ENCODE measurements around the gene UCN3. TPM values are rescaled to one million over a fixed set of nuclear protein-coding genes. Genes with fewer than 3 reads are reported as not detected.

The UCN3 gene
- total and polyA plus RNA-seq, 7 donors, result 3.9 TPM; not detected in 5

DNA sequence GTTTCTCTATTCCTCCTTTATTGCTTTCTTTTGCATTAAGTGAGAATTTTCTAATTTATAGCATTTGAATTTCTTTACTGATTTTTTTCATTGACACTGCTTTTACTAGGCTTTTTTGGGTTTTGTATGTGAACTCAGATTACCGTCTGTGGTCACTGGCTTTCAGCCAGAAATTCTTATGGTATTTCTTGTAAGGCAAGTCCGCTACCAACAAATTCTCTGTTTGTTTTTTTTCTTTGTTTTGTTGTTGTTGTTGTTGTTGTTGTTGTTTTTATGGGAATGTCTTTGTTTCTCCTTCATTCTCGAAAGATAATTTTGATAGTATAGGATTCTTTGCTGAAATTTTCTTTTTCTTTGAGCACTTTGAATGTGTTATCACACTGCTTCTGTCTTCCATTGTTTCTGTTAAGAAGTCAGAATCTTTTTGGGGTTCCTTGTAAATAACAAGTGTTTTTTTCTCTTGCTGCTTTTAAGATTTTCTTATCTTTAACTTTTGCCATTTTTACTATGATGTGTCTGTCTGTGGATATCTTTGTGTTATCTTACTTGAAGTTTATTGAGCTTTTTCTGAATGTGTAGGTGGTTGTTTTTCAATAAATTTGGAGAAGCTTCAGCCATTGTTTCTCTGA is 54.8 kb downstream of the UCN3 start:
- DNase-seq, result no peak
- no peaks in the 10 kb centered on the region for H3K36me3 ChIP-seq
- intact Hi-C loops (cut with DNase I), result no loop called here
- H3K9me3 ChIP-seq, result peaks cover 0 to 2% (median 0%) of the 10 kb centered on the region in 4 donors
- TF ChIP-seq POLR2A (IDR thresholded peaks at IDR 0.05), result no peak
- TF ChIP-seq, protein P1, sequence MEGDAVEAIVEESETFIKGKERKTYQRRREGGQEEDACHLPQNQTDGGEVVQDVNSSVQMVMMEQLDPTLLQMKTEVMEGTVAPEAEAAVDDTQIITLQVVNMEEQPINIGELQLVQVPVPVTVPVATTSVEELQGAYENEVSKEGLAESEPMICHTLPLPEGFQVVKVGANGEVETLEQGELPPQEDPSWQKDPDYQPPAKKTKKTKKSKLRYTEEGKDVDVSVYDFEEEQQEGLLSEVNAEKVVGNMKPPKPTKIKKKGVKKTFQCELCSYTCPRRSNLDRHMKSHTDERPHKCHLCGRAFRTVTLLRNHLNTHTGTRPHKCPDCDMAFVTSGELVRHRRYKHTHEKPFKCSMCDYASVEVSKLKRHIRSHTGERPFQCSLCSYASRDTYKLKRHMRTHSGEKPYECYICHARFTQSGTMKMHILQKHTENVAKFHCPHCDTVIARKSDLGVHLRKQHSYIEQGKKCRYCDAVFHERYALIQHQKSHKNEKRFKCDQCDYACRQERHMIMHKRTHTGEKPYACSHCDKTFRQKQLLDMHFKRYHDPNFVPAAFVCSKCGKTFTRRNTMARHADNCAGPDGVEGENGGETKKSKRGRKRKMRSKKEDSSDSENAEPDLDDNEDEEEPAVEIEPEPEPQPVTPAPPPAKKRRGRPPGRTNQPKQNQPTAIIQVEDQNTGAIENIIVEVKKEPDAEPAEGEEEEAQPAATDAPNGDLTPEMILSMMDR (IDR thresholded peaks at IDR 0.05), result no peak
- H3K27ac ChIP-seq, result no peak overlapping the region
- no peaks in the 10 kb centered on the region for H3K4me1 ChIP-seq
- no peak overlapping the region for H3K4me3 ChIP-seq
- 93 to 95% methylated on average over 3 of the region's 3 CpGs for WGBS, 2 donors
- H3K27me3 ChIP-seq, result no peaks in the 10 kb centered on the region

DNA sequence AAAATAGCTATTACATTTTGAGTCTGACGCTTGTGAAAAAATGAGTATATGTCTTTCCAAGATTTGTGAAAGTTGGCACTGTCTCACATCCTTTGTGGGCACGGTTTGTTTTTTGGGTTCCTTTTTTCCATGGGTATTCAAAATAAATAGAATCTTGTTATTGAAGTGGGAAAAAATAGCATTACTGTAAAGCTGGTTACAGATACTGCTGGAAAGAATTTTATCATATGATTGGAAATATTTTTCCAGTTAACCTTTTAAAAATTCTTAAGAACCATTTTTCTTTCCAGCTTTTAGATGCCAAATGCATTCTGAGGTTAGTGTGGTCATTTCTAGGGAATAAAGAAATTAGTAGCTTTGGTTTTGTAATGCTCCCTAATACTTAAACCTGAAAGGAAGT is 59.0 kb downstream of the UCN3 start:
- Histone ChIP-seq H3K9me3 (peaks cover 0 to 1% (median 0%) of the 10 kb centered on the region in 4 donors), H3K4me1 (no peaks in the 10 kb centered on the region), H3K27me3 (no peaks in the 10 kb centered on the region), H3K27ac (peak overlapping the region in 1 of 4 donors; percentile 29), H3K4me3 (no peak overlapping the region), H3K36me3 (no peaks in the 10 kb centered on the region)
- intact Hi-C loops (cut with DNase I), result no loop called here
- WGBS, 2 donors, result 43 to 48% methylated on average over 2 of the region's 2 CpGs
- no peak for DNase-seq
- TF ChIP-seq POLR2A (IDR thresholded peaks at IDR 0.05) (no peak), POLR2AphosphoS5 (IDR thresholded peaks at IDR 0.05) (no peak), EP300 (IDR thresholded peaks at IDR 0.05) (no peak)
- TF ChIP-seq, protein P1 (IDR thresholded peaks at IDR 0.05), result no peak

Other genes with a start within 250 kb of the UCN3 start
- gene AKR1C8, start 179.8 kb upstream of the UCN3 start, total RNA-seq, result not detected
- gene AKR1C8, start 179.8 kb upstream of the UCN3 start, polyA plus RNA-seq, result not detected
- gene AKR1C4, start 168.1 kb upstream of the UCN3 start, total RNA-seq, result not detected
- not detected for gene AKR1C4, start 168.1 kb upstream of the UCN3 start, polyA plus RNA-seq
- gene TUBAL3, start 39.9 kb downstream of the UCN3 start, total RNA-seq, result not detected
- gene TUBAL3, start 39.9 kb downstream of the UCN3 start, polyA plus RNA-seq, result 10 to 100 TPM; 15.3 to 52.2 (median 40.8) TPM
- 100 to 1,000 TPM; 108 to 209 (median 167) TPM for gene NET1, start 47.6 kb downstream of the UCN3 start, total RNA-seq
- 100 to 1,000 TPM in 2 of 3 donors, 10 to 100 TPM in 1; 75.3 to 333 (median 245) TPM for gene NET1, start 47.6 kb downstream of the UCN3 start, polyA plus RNA-seq
- not detected for gene CALML5, start 134.6 kb downstream of the UCN3 start, total RNA-seq
- gene CALML5, start 134.6 kb downstream of the UCN3 start, polyA plus RNA-seq, result not detected
- not detected for gene CALML3, start 160.0 kb downstream of the UCN3 start, total RNA-seq
- gene CALML3, start 160.0 kb downstream of the UCN3 start, polyA plus RNA-seq, result under 1 TPM in 1 of 3 donors, not detected in 2; 0.15 TPM

Measured in sigmoid colon (tissue), 7 donors.